ACHN (cell line): Measurements from ENCODE around the gene ATP2B1.

Source experiments
- DNase-seq: peaks from one replicate; pipeline ENCODE4 v3.0.0-alpha.2; 2015
- in situ Hi-C: cut with HindIII; loops from 2 replicates; pipeline ENCODE4 v1.10.0; 2017; ENCODE audit warnings: low sequenced_read_pairs, low pct_ligation_motif_present, low pct_unique_long_range_greater_than_20kb

ATP2B1 gene

GRCh38 chr12:89636052-89636775, 72.4 kb downstream of the ATP2B1 start:
- DNase-seq, result peak; percentile 6
- in situ Hi-C loops, result no loop called here

- no peak for DNase-seq
- in situ Hi-C loops, result no loop called here
These were observed 74.1 kb downstream of the ATP2B1 start for GRCh38 chr12:89634508-89634907.

DNA sequence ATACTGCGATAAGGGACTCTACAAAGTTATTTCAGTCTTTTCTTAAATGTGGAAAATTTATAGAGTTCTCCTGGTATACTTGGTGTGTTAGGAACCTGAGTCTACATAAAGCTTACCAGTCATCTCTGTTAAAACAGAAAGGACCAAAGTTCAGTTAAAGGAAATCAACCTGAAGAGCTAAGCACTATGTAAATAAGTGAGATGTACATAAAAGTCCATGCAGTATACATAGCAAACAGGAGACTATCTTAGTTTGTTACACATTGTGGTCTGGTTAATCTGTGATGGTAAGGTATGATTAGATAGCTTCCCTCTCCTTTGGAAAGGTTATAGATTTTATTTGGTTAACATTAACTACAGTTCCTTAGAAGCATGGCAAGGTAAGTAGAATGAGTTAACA, 75.9 kb downstream of the ATP2B1 start:
- in situ Hi-C loops, result no loop called here

GRCh38 chr12:89622115-89622514, 86.5 kb downstream of the ATP2B1 start:
- no peak for DNase-seq

More for the DNA sequence above, 75.9 kb downstream of the ATP2B1 start:
- DNase-seq, result no peak

GRCh38 chr12:89621521-89621920, 87.1 kb downstream of the ATP2B1 start:
- no peak for DNase-seq
- in situ Hi-C loops, result no loop called here

More at GRCh38 chr12:89622115-89622514, 86.5 kb downstream of the ATP2B1 start:
- in situ Hi-C loops, result no loop called here

DNA sequence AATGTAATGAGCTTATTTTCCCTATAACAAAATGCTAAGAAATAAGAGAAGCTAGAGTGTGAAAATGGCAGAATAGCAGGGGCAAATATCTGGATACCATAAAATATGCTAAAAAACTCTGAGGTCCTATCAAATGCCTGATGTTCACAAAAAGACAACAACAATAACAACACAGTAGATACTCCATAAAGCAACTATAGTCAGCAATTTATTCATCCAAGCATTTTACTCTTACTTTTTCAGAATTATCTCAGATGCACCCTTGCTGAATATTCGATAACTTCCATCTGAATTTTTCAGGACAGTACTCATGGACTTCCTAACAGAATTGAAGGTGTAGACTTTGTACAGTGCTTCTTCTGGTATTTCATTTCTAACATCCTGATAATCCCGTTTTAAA, 88.9 kb downstream of the ATP2B1 start:
- in situ Hi-C loops, result no loop called here
- DNase-seq, result no peak

GRCh38 chr12:89618113-89618862, 90.3 kb downstream of the ATP2B1 start:
- in situ Hi-C loops, result no loop called here
- no peak for DNase-seq

GRCh38 chr12:89610366-89610765, 98.3 kb downstream of the ATP2B1 start:
- DNase-seq, result no peak
- in situ Hi-C loops, result no loop called here

DNA sequence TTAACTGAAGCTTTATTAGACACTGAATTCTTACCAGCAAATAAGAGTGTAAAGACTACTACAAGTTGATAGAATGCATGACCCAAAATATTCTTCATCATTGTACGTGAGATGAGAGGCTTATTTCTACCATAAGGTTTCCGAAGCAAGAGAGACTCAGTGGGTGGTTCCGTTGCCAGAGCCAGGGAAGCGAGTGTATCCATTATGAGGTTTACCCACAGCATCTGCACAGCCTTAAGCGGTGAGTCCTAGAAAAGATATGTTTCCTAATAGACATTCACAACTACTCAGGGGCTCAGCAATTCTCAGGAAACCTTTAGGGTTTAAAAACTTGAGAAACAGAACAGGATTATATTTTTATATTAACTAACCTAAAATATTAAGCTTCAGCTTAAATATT, 105.0 kb downstream of the ATP2B1 start:
- in situ Hi-C loops, result no loop called here
- DNase-seq, result no peak

GRCh38 chr12:89597770-89598169, 110.9 kb downstream of the ATP2B1 start:
- DNase-seq, result no peak
- in situ Hi-C loops, result no loop called here

DNA sequence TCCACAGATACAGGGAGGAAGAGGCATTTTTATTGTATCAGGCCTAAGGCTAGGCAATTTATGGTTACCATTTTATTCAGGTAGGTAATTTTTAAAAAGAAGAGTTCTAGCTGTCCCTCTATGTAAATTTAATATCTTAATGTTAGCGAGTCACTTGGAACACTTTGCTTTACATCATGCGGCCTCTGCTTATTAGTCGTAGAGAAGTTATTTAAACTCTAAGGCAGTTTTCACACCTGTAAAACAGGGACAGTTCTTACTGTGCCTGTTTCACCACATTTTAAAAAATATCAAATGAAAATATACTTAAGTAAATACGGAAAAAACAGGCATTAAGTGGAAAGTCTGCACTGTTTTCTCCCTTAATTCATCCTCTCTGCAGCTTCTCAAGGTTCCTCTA, 111.4 kb downstream of the ATP2B1 start:
- in situ Hi-C loops, result no loop called here
- no peak for DNase-seq

DNA sequence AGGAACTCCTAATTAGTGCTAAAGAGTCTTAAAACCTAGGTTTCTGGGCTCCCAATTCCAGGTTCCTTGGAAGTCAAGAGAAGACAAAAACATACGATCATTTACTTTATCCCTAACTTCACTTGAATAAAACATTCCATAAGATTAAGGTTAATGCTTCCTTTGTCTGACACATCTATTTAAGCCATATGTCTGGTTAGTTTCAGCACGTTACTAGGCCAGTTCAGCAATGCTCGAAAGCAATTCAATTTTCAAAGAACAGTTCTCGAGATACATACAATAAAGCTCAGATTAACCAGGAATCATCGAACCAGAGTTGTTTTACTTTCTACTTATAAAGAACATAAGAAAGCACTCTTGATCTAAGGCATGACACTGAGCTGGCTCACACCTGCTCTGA, 114.8 kb downstream of the ATP2B1 start:
- DNase-seq, result no peak
- in situ Hi-C loops, result no loop called here

- no peak for DNase-seq
- in situ Hi-C loops, result no loop called here
These were observed 115.4 kb downstream of the ATP2B1 start for GRCh38 chr12:89593233-89593632.

- DNase-seq, result no peak
- in situ Hi-C loops, result no loop called here
These were observed 118.9 kb downstream of the ATP2B1 start for GRCh38 chr12:89589753-89590152.

DNA sequence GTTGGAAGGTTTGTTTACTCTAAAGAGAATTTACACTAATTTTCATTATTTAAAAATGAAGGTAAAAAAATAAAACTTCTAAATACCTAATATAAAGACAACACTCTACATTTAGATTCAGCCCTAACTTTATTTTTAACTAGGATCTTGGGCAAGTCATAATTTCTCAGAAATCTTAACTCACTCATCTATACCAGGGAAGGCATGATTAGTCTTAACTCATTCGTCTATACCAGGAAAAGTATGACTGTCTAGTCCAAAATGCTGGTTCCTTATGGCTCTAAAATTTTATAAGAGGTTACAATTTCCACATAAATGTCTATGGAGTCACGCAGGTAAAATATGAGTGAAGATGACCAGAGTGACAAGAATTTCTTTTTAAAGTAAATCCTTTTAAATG, 130.1 kb downstream of the ATP2B1 start:
- DNase-seq, result no peak
- in situ Hi-C loops, result no loop called here

- in situ Hi-C loops, result no loop called here
- no peak for DNase-seq
These were observed 131.9 kb downstream of the ATP2B1 start for GRCh38 chr12:89576572-89577220.

DNA sequence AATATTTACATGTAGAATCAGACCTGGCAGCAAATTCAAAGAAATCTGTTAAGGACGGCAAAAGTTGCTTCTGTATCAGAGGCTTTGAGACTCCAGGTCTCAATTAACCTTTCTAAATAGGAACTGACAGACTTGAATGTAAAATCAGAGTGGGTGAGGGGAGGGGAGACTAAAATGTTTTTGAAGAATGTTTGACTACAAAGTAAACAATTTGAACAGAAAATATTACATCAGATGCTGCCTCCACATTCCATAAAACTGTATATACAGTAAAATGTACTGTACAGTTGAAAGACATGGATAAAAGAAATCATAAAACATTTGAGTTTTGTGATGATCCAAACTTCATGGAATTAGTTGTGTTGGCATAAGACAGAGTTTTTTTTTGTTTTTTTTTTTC, 133.3 kb downstream of the ATP2B1 start:
- in situ Hi-C loops, result no loop called here
- DNase-seq, result no peak

GRCh38 chr12:89574736-89575208, 133.9 kb downstream of the ATP2B1 start:
- in situ Hi-C loops, result no loop called here
- no peak for DNase-seq

DNA sequence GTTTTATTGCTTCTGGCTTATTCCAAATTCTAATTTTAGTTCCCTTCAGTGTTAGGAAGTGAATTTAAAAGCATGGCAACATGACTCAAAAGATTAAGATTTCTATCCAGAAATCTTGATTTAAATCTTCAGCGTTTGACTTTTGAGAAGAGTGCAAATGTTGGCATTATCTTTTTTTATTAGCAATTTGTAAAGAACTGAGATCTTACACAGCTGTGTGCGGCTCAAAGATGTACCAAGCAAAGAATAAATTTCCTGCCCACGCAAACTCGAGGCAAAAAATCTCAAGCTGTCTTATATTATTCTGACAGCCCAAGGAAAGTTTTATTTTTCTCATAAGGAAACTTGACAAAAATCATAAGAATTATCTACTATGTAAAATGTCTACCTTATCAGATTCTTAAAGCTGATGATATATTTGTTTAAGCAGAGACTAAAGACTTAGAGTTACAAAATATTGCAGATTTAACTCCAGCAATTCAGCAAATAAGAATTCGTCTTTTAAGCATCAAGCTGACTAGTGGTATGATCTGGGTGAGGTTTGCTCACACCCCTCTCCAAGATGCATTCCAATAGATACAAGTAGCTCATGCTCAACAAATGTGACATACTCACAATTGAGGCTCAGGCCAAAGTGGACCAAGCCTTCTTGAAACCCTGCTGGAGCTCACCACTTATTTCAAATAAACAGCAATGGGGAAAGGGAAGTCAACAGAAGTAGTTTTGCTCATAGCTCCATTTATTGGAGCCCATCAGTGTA, 135.4 kb downstream of the ATP2B1 start:
- in situ Hi-C loops, result no loop called here
- no peak for DNase-seq
